Trophoblast cell (in vitro differentiated cells and primary cell): ENCODE data around the gene IRF2BP2.

ENCODE experiments used
- DNase-seq, 2 donors: peaks; one replicate each; pipeline ENCODE4 v3.0.0-alpha.2; 2016
- H2AFZ ChIP-seq: 2 replicates; pipeline ENCODE4 v1.6.1; 2013; ENCODE audit warnings: low read length, moderate library complexity, mild to moderate bottlenecking; ENCODE audit not compliant: insufficient read depth, poor library complexity
- H2AK5ac ChIP-seq: 2 replicates; pipeline ENCODE4 v1.6.1; 2013; ENCODE audit warnings: mild to moderate bottlenecking, low read length
- H2BK120ac ChIP-seq: 2 replicates; pipeline ENCODE4 v1.6.1; 2013; ENCODE audit warnings: low read length, mild to moderate bottlenecking, moderate library complexity; ENCODE audit not compliant: insufficient read depth, poor library complexity
- H2BK12ac ChIP-seq: 2 replicates; pipeline ENCODE4 v1.6.1; 2013; ENCODE audit warnings: mild to moderate bottlenecking, low read length, moderate library complexity
- H2BK5ac ChIP-seq: 2 replicates; pipeline ENCODE4 v1.6.1; 2013; ENCODE audit warnings: low read length, low read depth, moderate library complexity, mild to moderate bottlenecking; ENCODE audit not compliant: poor library complexity
- H3K14ac ChIP-seq: 2 replicates; pipeline ENCODE4 v1.6.1; 2013; ENCODE audit warnings: mild to moderate bottlenecking, low read length
- H3K18ac ChIP-seq: 2 replicates; pipeline ENCODE4 v1.6.1; 2013; ENCODE audit warnings: mild to moderate bottlenecking, low read length
- H3K23ac ChIP-seq: 2 replicates; pipeline ENCODE4 v1.6.1; 2013; ENCODE audit warnings: low read length
- H3K27ac ChIP-seq: 2 replicates; pipeline ENCODE4 v1.5.1; 2013; ENCODE audit warnings: low read depth, mild to moderate bottlenecking, inconsistent platforms, low read length, moderate library complexity
- H3K27me3 ChIP-seq: 2 replicates; pipeline ENCODE4 v1.6.1; 2013; ENCODE audit warnings: inconsistent platforms, mild to moderate bottlenecking, low read length, moderate library complexity; ENCODE audit not compliant: insufficient read depth
- H3K36me3 ChIP-seq, 2 experiments: 1 replicate in 1 of 2; 2 replicates in 1 of 2; pipeline ENCODE4 v1.6.1; 2013; ENCODE audit warnings: low read length in 2 of 2, mild to moderate bottlenecking in 2 of 2, moderate library complexity in 1 of 2; ENCODE audit not compliant: insufficient read depth in 2 of 2, control insufficient read depth in 1 of 2
- H3K4ac ChIP-seq: 2 replicates; pipeline ENCODE4 v1.6.1; 2013; ENCODE audit warnings: low read depth, mild to moderate bottlenecking, low read length, moderate library complexity
- H3K4me1 ChIP-seq, 2 experiments: 1 replicate in 1 of 2; 2 replicates in 1 of 2; pipeline ENCODE4 v1.6.1; 2013; ENCODE audit warnings: low read length in 2 of 2, mild to moderate bottlenecking in 2 of 2, moderate library complexity in 1 of 2; ENCODE audit not compliant: insufficient read depth in 2 of 2, control insufficient read depth in 1 of 2
- H3K4me2 ChIP-seq: 2 replicates; pipeline ENCODE4 v1.6.1; 2013; ENCODE audit warnings: inconsistent platforms, mild to moderate bottlenecking, low read length, moderate library complexity
- H3K4me3 ChIP-seq: 2 replicates; pipeline ENCODE4 v1.5.1; 2013; ENCODE audit warnings: mild to moderate bottlenecking, low read depth, low read length, inconsistent platforms
- H3K79me1 ChIP-seq: one replicate; pipeline ENCODE4 v1.6.1; 2013; ENCODE audit warnings: low read length
- H3K79me2 ChIP-seq: 2 replicates; pipeline ENCODE4 v1.6.1; 2013; ENCODE audit warnings: low read length, mild to moderate bottlenecking; ENCODE audit not compliant: control insufficient read depth, insufficient read depth, poor library complexity
- H3K9ac ChIP-seq: 2 replicates; pipeline ENCODE4 v1.6.1; 2013; ENCODE audit warnings: mild to moderate bottlenecking, low read length
- H3K9me3 ChIP-seq: 2 replicates; pipeline ENCODE4 v1.6.1; 2013; ENCODE audit warnings: low read depth, mild to moderate bottlenecking, control low read depth, inconsistent platforms, low read length; ENCODE audit not compliant: insufficient read depth
- H4K12ac ChIP-seq: 2 replicates; pipeline ENCODE4 v1.6.1; 2013; ENCODE audit warnings: low read depth, mild to moderate bottlenecking, low read length, moderate library complexity
- H4K8ac ChIP-seq: 2 replicates; pipeline ENCODE4 v1.6.1; 2013; ENCODE audit warnings: low read depth, mild to moderate bottlenecking, low read length, moderate library complexity
- H4K91ac ChIP-seq: one replicate; pipeline ENCODE4 v1.6.1; 2013; ENCODE audit warnings: low read depth, mild to moderate bottlenecking, low read length, moderate library complexity
- WGBS: extraction: QIAGEN DNeasy Blood & Tissue Kit; methylation state at CpG from one replicate; pipeline ENCODE4 v1.1.7; 2013; ENCODE audit warnings: missing lambda C conversion rate; ENCODE audit not compliant: insufficient read length, insufficient coverage; ENCODE audit errors: extremely low coverage; 5-methylcytosine and 5-hydroxymethylcytosine counted together

Gene IRF2BP2

DNA sequence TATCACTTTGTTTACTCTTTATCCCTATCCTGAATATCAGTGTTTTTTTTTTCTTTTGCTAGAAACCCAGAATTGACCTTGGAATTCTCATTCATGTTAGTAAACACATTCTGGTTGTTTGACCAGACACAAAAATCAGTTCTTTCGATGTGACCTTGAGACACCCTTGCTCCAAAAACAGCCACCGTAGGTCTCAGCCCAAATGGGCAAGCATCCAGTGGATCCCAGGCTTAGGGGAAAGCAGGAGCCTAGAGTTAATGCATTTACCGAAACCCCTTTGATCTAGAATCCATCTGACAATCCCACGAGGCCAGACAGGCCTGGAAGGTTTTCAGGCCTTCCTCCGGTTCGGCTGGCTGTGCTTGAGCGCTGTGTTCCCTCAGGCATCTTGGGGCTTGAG, 47.6 kb downstream of the IRF2BP2 start:
- H4K8ac ChIP-seq = peak overlapping the region; percentile 48
- no peak overlapping the region for H3K4me2 ChIP-seq
- H2BK5ac ChIP-seq = peak overlapping the region; percentile 82
- H2BK12ac ChIP-seq = peak overlapping the region; percentile 79
- no CpG with 5 or more reads among the region's 7 CpGs for WGBS
- no peak for DNase-seq
- H3K27ac ChIP-seq = peak overlapping the region; percentile 86
- H2AFZ ChIP-seq = no peak overlapping the region
- H3K18ac ChIP-seq = no peak overlapping the region
- H3K4me1 ChIP-seq = peaks cover 21 to 30% of the 10 kb centered on the region in 2 experiments
- H4K12ac ChIP-seq = no peak overlapping the region
- H2AK5ac ChIP-seq = no peak overlapping the region
- peaks cover 6% of the 10 kb centered on the region for H3K79me2 ChIP-seq
- H3K27me3 ChIP-seq = no peaks in the 10 kb centered on the region
- peak overlapping the region; percentile 66 for H4K91ac ChIP-seq
- H3K4me3 ChIP-seq = no peak overlapping the region
- peaks cover 2% of the 10 kb centered on the region for H3K9me3 ChIP-seq
- H2BK120ac ChIP-seq = peak overlapping the region; percentile 93
- peak overlapping the region; percentile 53 for H3K14ac ChIP-seq
- no peak overlapping the region for H3K4ac ChIP-seq
- peaks cover 25% of the 10 kb centered on the region for H3K79me1 ChIP-seq
- H3K9ac ChIP-seq = no peak overlapping the region
- H3K23ac ChIP-seq = no peak overlapping the region
- no peaks in the 10 kb centered on the region for H3K36me3 ChIP-seq

DNA sequence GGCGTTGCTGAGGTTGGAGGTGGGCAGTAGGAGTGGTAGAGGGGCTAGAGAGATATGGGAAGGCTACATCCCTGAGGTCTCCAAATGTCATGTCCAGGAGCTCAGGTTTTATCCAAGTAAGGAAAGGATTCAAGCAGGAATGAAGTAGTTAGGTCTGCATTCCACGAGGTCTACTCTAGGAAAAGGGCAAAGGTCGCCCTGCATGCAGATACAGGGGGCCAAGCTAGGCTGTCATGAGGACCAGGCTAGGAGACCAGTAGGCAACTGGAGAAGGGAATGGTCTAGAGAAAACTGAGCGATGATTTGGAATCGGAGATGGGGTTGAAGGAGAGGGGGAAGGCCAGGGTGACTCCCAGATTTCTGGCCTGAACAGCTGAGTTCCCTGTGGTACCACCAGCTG, 48.7 kb downstream of the IRF2BP2 start:
- H3K14ac ChIP-seq = peak overlapping the region; percentile 89
- H4K91ac ChIP-seq = peak overlapping the region; percentile 92
- H2BK120ac ChIP-seq = peak overlapping the region; percentile 97

DNA sequence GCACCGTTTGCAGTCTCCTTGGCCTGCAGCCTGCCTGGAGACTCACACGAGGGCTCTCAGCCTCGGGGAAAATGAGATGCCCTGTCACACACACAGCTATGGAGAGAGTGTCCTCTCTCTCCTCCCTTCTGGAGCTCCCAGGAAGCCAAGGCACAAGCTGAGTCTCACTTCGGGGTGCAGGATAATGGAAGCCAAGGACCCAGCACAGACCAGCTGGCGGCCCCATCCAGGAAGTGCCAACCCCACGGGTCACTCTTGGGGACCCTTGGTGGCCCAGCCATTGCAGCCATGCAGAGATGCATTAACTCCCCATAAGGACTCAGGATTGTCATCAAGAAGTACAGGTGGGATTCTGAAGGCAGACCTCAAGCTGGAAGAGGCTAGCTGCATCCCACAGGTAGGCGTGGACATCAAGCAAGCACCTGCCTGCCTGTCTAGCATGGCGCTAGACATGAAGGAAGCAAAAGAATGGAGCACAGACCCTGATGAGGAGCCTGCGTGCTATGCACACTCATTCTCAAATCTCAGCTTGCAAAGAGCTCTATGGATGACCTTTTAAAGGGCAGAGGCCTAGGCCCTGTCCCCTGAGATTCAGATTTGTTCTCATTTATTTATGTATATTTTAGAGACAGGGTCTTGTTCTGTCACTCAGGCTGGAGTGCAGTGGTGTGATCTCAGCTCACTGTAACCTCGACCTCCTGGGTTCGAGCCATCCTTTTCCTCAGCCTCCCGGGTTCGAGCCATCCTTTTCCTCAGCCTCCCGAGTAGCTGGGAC, 49.9 kb downstream of the IRF2BP2 start:
- no peaks in the 10 kb centered on the region for H3K36me3 ChIP-seq
- DNase-seq = no peak
- H3K14ac ChIP-seq = peak overlapping the region; percentile 20
- H3K4me3 ChIP-seq = no peak overlapping the region
- peak overlapping the region; percentile 92 for H4K91ac ChIP-seq
- H3K18ac ChIP-seq = peak overlapping the region; percentile 15
- no peak overlapping the region for H2AFZ ChIP-seq
- peak overlapping the region; percentile 97 for H2BK120ac ChIP-seq
- peak overlapping the region; percentile 24 for H2BK12ac ChIP-seq
- no CpG with 5 or more reads among the region's 14 CpGs for WGBS
- H2AK5ac ChIP-seq = peak overlapping the region; percentile 63
- H3K27ac ChIP-seq = no peak overlapping the region
- H4K12ac ChIP-seq = no peak overlapping the region
- no peak overlapping the region for H3K4ac ChIP-seq
- H2BK5ac ChIP-seq = no peak overlapping the region
- no peaks in the 10 kb centered on the region for H3K9me3 ChIP-seq
- no peak overlapping the region for H3K23ac ChIP-seq
- H3K9ac ChIP-seq = no peak overlapping the region
- no peaks in the 10 kb centered on the region for H3K27me3 ChIP-seq
- peaks cover 25 to 30% of the 10 kb centered on the region in 2 experiments for H3K4me1 ChIP-seq
- no peak overlapping the region for H3K4me2 ChIP-seq
- peaks cover 6% of the 10 kb centered on the region for H3K79me2 ChIP-seq
- H4K8ac ChIP-seq = no peak overlapping the region
- peaks cover 27% of the 10 kb centered on the region for H3K79me1 ChIP-seq

More for the DNA sequence above, 48.7 kb downstream of the IRF2BP2 start:
- Histone ChIP-seq H3K79me1 (peaks cover 25% of the 10 kb centered on the region), H2AK5ac (peak overlapping the region; percentile 93), H3K4me2 (no peak overlapping the region), H4K12ac (no peak overlapping the region), H3K27ac (peak overlapping the region; percentile 86), H3K79me2 (peaks cover 6% of the 10 kb centered on the region), H4K8ac (peak overlapping the region; percentile 80), H3K4ac (peak overlapping the region; percentile 80), H2AFZ (peak overlapping the region; percentile 40), H3K23ac (no peak overlapping the region), H3K36me3 (no peaks in the 10 kb centered on the region), H3K4me3 (no peak overlapping the region), H3K18ac (peak overlapping the region; percentile 93), H3K9me3 (no peaks in the 10 kb centered on the region), H2BK5ac (peak overlapping the region; percentile 82), H3K4me1 (peaks cover 21 to 30% of the 10 kb centered on the region in 2 experiments), H3K9ac (no peak overlapping the region), H3K27me3 (no peaks in the 10 kb centered on the region), H2BK12ac (peak overlapping the region; percentile 99)
- DNase-seq = no peak
- no CpG with 5 or more reads among the region's 5 CpGs for WGBS

DNA sequence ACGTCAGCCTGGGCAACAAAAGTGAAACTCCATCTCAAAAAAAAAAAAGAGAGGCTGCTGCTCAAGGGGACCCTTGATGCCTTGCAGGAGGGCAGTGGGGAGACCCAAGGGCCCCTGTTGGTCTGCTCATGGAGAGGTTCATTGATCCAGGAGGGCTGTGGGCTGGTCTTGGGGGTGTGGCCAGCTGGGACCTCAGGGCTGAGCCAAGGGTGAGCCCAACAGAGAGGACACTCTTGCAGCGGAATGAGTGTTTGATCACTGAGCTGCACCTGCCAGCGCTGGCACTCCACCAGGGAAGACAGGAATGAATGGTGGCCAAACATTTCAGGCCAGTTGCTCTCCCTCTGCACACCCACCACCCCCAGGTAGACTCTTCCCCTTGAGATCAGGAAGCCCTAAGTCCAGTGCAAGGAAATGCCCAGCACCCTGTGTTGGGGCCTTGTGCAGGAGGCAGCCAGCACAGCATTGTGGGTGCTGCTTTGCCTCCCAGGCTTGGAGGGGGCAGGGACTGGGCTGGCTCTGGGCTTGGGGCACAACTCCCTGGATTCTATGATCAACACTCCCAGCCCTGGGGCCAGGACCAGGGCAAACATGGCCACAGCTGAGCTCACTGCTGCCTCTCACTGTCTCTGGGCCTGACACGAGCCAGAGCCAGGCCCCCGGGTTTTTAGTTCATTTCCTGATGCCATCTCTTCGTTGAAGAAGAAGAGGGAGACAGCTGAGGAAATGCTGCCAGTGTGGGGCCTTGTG, 50.7 kb downstream of the IRF2BP2 start:
- Histone ChIP-seq H2BK12ac (peak overlapping the region; percentile 85), H3K9me3 (no peaks in the 10 kb centered on the region), H3K23ac (no peak overlapping the region), H4K91ac (peak overlapping the region; percentile 58), H3K79me2 (peaks cover 6% of the 10 kb centered on the region), H3K9ac (no peak overlapping the region), H2BK5ac (no peak overlapping the region), H2AFZ (no peak overlapping the region), H3K4ac (no peak overlapping the region), H2BK120ac (peak overlapping the region; percentile 34), H4K12ac (no peak overlapping the region), H3K18ac (peak overlapping the region; percentile 42), H3K79me1 (peaks cover 33% of the 10 kb centered on the region), H3K4me1 (peaks cover 32 to 36% of the 10 kb centered on the region in 2 experiments), H3K4me3 (no peak overlapping the region), H2AK5ac (peak overlapping the region; percentile 67), H3K27ac (no peak overlapping the region), H3K4me2 (no peak overlapping the region), H3K14ac (peak overlapping the region; percentile 71), H3K36me3 (no peaks in the 10 kb centered on the region), H3K27me3 (no peaks in the 10 kb centered on the region), H4K8ac (peak overlapping the region; percentile 45)
- no CpG with 5 or more reads among the region's 6 CpGs for WGBS
- no peak for DNase-seq
